Measurements from ENCODE around the gene YARS1.

The YARS1 gene

GRCh38 chr1:32766328-32766972 is 50.7 kb downstream of the YARS1 start:
- peak overlapping the region; percentile 82 for H3K27ac ChIP-seq
- TF ChIP-seq, protein P1, sequence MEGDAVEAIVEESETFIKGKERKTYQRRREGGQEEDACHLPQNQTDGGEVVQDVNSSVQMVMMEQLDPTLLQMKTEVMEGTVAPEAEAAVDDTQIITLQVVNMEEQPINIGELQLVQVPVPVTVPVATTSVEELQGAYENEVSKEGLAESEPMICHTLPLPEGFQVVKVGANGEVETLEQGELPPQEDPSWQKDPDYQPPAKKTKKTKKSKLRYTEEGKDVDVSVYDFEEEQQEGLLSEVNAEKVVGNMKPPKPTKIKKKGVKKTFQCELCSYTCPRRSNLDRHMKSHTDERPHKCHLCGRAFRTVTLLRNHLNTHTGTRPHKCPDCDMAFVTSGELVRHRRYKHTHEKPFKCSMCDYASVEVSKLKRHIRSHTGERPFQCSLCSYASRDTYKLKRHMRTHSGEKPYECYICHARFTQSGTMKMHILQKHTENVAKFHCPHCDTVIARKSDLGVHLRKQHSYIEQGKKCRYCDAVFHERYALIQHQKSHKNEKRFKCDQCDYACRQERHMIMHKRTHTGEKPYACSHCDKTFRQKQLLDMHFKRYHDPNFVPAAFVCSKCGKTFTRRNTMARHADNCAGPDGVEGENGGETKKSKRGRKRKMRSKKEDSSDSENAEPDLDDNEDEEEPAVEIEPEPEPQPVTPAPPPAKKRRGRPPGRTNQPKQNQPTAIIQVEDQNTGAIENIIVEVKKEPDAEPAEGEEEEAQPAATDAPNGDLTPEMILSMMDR (conservative IDR thresholded peaks at IDR 0.05), result no peak

DNA sequence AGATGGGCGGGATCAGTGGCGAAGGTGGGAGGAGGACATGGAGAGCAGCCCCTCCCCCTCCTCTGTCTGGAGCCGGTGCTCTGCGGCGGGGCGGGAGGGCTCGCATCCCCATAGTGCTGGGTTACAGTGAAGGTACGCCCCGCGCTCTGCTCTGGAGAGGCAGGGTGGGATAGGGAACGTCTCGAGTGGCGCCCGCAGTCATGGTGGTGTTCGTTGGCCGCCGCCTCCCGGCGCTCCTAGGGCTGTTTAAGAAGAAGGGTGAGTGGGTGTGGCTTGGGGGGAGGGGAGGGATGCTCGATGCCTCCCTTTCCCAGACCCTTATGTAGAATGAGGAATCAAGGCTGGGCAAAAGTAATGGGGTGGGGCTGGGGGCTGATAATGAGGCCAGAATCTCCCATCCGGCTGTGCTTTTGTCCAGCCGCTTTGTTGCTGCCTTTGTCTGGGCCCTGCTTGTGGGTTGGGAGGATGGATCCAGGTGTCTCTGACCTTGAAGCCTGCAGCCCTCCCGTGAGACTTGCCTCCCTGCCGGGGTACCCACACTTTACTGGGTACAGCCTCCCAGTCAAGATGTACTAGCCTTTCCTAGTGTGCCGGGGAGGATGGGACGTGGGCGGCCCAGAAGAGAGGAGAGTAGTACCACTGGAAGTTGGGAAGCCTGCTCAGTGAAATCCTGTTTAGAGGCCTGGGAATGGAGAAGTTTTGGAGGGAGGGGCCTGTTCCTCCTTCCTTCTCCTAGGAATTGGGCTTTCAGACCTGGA is 51.4 kb downstream of the YARS1 start:
- peak overlapping the region; percentile 82 for H3K27ac ChIP-seq
- TF ChIP-seq, protein P1 (conservative IDR thresholded peaks at IDR 0.05), result no peak

DNA sequence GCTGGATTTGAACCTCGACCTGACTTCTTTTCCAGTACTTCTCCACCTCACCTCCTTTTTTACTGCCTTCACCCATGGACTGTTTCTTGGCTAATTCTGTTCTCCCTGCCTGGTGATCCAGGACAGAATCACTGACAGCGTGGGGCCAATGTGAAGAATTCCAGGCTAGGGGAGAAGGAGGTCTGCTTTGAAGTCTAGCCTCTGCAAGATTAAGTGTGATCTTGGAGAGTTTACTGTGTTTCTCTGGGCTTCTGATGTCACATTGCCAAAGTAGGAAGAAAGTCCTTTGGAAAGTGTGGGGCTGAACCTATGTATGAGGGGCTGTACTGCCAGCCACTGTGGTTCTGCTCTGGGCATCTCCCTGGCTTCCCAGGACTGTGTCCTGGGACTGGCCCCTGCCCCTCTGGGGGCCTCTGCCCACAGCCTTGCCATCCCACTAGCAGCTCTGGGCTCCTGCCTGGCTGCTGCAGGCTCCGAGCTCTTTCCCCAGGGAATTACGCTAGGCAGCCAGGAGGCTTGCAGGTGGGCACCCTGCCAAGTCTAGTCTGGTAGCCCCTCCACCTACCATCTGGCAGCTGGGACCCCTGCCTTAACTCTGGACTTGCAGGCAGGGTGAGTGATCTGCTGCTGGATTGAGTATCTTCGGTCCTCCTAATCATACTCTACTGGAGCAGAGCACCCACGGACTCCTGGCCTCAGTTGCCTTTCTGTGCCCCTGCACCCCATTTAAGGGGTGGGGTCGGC is 52.2 kb downstream of the YARS1 start:
- TF ChIP-seq, protein P1 (conservative IDR thresholded peaks at IDR 0.05), result no peak
- peak overlapping the region; percentile 73; the same call in 1 of the 2 replicates for H3K27ac ChIP-seq

- TF ChIP-seq, protein P1 (conservative IDR thresholded peaks at IDR 0.05), result no peak
- peak overlapping the region; percentile 73 for H3K27ac ChIP-seq
These were observed 53.9 kb downstream of the YARS1 start for GRCh38 chr1:32763221-32763620.

- TF ChIP-seq, protein P1 (conservative IDR thresholded peaks at IDR 0.05), result no peak
These were observed 55.2 kb downstream of the YARS1 start for GRCh38 chr1:32761936-32762335.

DNA sequence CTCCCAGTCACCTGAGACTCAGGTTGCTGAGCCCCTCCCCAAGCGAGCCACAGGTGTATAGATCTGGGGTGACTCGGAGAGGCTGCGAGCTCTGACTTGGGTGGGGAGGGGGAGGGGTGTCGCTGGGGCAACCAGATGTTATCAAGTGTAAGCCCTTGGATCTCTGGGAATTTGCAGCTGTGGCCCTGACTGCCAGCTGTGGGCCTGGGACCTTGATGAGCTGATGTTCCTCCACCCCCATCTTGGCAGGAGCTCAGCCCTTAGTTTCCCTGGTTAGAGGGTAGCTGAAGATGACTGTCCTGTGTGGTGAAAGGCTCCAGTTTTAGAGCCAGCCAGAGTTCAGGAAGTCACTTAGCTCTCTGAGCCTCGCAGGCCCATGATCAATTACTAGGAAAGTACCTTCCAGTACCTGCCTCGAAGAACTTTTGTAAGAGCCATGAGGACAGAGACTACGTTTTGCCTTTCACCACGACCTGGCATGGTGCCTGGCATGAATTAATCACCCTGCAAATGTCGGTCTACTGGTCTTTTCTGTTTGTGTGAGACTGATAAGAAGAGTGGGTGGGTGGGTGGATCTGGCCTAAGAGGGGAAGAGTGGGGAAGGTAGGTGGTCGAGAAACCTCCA is 55.8 kb downstream of the YARS1 start:
- peak overlapping the region; percentile 73 for H3K27ac ChIP-seq
- TF ChIP-seq, protein P1 (conservative IDR thresholded peaks at IDR 0.05), result no peak

More at GRCh38 chr1:32761936-32762335, 55.2 kb downstream of the YARS1 start:
- peak overlapping the region; percentile 73 for H3K27ac ChIP-seq
